BLaER1 (cell line): ENCODE measurements around the gene SSTR5.

Source experiments
- H3K27ac ChIP-seq: shearing (Covaris generic); formaldehyde crosslinking; 2 replicates; pipeline ENCODE4 v1.8.1; 2022
- H3K27me3 ChIP-seq: shearing (Covaris generic); formaldehyde crosslinking; 2 replicates; pipeline ENCODE4 v1.8.1; 2022
- H3K36me3 ChIP-seq: shearing (Covaris generic); formaldehyde crosslinking; 2 replicates; pipeline ENCODE4 v1.8.1; 2022
- H3K4me1 ChIP-seq: shearing (Covaris generic); formaldehyde crosslinking; 2 replicates; pipeline ENCODE4 v1.8.1; 2022
- H3K4me2 ChIP-seq: shearing (Covaris generic); formaldehyde crosslinking; 2 replicates; pipeline ENCODE4 v1.8.1; 2022
- H3K4me3 ChIP-seq: shearing (Covaris generic); formaldehyde crosslinking; 2 replicates; pipeline ENCODE4 v1.8.1; 2022
- H3K9ac ChIP-seq: shearing (Covaris generic); formaldehyde crosslinking; 2 replicates; pipeline ENCODE4 v1.8.1; 2022
- H3K9me3 ChIP-seq: shearing (Covaris generic); formaldehyde crosslinking; 2 replicates; pipeline ENCODE4 v1.8.1; 2022
- H4K20me1 ChIP-seq: shearing (Covaris generic); formaldehyde crosslinking; 2 replicates; pipeline ENCODE4 v1.8.1; 2022
- Cebpa-rat ChIP-seq: shearing (Covaris generic); IDR thresholded peaks from 2 replicates; pipeline ENCODE4 v1.8.1; 2022

Gene SSTR5

DNA sequence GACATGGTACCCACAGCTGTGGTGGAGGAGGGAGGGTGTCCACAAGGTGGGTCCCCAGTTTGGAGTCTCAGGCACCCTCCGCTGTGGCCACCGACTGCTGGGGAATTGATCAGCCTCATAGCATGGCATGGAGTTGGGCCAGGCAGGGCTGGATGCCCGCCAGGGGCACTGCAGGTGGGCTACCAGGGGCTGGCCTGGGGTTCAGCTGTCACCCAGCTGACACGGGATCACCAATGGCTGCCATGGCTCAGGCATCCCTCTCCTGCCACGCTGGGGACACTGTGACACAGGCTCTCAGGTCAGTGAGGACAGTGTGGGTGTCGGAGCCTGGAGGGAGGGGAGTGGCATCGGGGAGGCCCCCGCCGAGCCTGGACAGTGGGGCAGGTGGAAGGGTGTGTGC, 19.8 kb upstream of the SSTR5 start:
- H4K20me1 ChIP-seq: peaks cover 10% of the 10 kb centered on the region; the same call in 1 of the 2 replicates
- H3K4me2 ChIP-seq: peak overlapping the region; percentile 72
- H3K27me3 ChIP-seq: peaks cover 12% of the 10 kb centered on the region
- no peak for TF ChIP-seq Cebpa-rat
- peaks cover 61% of the 10 kb centered on the region for H3K4me1 ChIP-seq
- no peak overlapping the region for H3K27ac ChIP-seq
- H3K36me3 ChIP-seq: no peaks in the 10 kb centered on the region
- peaks cover 11% of the 10 kb centered on the region for H3K9me3 ChIP-seq
- H3K4me3 ChIP-seq: no peak overlapping the region
- H3K9ac ChIP-seq: no peak overlapping the region

- no peak for TF ChIP-seq Cebpa-rat
- no peaks in the 10 kb centered on the region for H3K36me3 ChIP-seq
- peaks cover 57% of the 10 kb centered on the region for H3K4me1 ChIP-seq
- peaks cover 11% of the 10 kb centered on the region for H3K27me3 ChIP-seq
- no peak overlapping the region for H3K4me3 ChIP-seq
- H3K4me2 ChIP-seq: peak overlapping the region; percentile 72
- peaks cover 14% of the 10 kb centered on the region for H3K9me3 ChIP-seq
- no peak overlapping the region for H3K9ac ChIP-seq
- H3K27ac ChIP-seq: no peak overlapping the region
- peaks cover 6% of the 10 kb centered on the region; the same call in 1 of the 2 replicates for H4K20me1 ChIP-seq
These were observed 19.4 kb upstream of the SSTR5 start for GRCh38 chr16:1053121-1053521.

- Histone ChIP-seq H3K36me3 (no peaks in the 10 kb centered on the region), H4K20me1 (peaks cover 4% of the 10 kb centered on the region; the same call in 1 of the 2 replicates), H3K9me3 (peaks cover 21% of the 10 kb centered on the region), H3K27ac (no peak overlapping the region), H3K4me3 (no peak overlapping the region), H3K27me3 (peaks cover 11% of the 10 kb centered on the region), H3K9ac (no peak overlapping the region), H3K4me2 (peak overlapping the region; percentile 72), H3K4me1 (peaks cover 50% of the 10 kb centered on the region)
- TF ChIP-seq Cebpa-rat: no peak
These were observed 18.7 kb upstream of the SSTR5 start for GRCh38 chr16:1053700-1054368.

- TF ChIP-seq Cebpa-rat: no peak
- Histone ChIP-seq H4K20me1 (peaks cover 4% of the 10 kb centered on the region; the same call in 1 of the 2 replicates), H3K4me1 (peaks cover 40% of the 10 kb centered on the region), H3K27me3 (peaks cover 15% of the 10 kb centered on the region), H3K27ac (no peak overlapping the region), H3K9ac (no peak overlapping the region), H3K9me3 (peaks cover 31% of the 10 kb centered on the region), H3K36me3 (no peaks in the 10 kb centered on the region), H3K4me3 (no peak overlapping the region), H3K4me2 (peak overlapping the region; percentile 72)
These were observed 17.6 kb upstream of the SSTR5 start for GRCh38 chr16:1054660-1055556.

GRCh38 chr16:1055557-1055924, 17.0 kb upstream of the SSTR5 start:
- H3K9me3 ChIP-seq: peaks cover 33% of the 10 kb centered on the region

DNA sequence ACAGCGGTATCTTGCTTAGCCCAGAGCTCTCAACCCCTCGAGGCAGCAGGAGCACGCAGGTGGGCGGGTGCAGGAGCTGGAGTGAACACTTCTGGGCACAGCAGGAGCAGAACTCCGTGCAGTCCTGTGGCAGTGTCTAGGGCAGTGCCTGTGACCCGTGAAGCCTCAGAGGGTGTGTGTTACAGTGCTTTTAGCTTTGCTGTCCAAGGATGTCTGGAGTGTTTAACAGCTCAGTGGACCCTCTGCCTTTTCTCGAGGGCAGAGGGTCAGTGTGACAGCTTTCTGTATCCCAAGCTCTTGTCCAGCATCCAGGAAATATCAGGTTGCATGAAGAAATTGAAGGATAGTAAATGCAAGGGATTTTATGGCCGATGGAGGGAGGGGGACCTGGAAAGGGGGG, 16.4 kb upstream of the SSTR5 start:
- Histone ChIP-seq H3K9ac (no peak overlapping the region), H3K36me3 (no peaks in the 10 kb centered on the region), H3K27me3 (peaks cover 15% of the 10 kb centered on the region), H3K4me1 (peaks cover 32% of the 10 kb centered on the region), H3K9me3 (peaks cover 33% of the 10 kb centered on the region), H3K4me3 (no peak overlapping the region), H3K27ac (no peak overlapping the region), H4K20me1 (peaks cover 4% of the 10 kb centered on the region; the same call in 1 of the 2 replicates), H3K4me2 (no peak overlapping the region)
- no peak for TF ChIP-seq Cebpa-rat

More at GRCh38 chr16:1055557-1055924, 17.0 kb upstream of the SSTR5 start:
- no peak for TF ChIP-seq Cebpa-rat
- H3K27ac ChIP-seq: no peak overlapping the region
- H3K36me3 ChIP-seq: no peaks in the 10 kb centered on the region
- peaks cover 33% of the 10 kb centered on the region for H3K4me1 ChIP-seq
- H4K20me1 ChIP-seq: peaks cover 4% of the 10 kb centered on the region; the same call in 1 of the 2 replicates
- no peak overlapping the region; the same call in 1 of the 2 replicates for H3K4me2 ChIP-seq
- H3K4me3 ChIP-seq: no peak overlapping the region
- no peak overlapping the region for H3K9ac ChIP-seq
- peaks cover 15% of the 10 kb centered on the region for H3K27me3 ChIP-seq

GRCh38 chr16:1057252-1057932, 15.2 kb upstream of the SSTR5 start:
- H3K4me3 ChIP-seq: no peak overlapping the region
- TF ChIP-seq Cebpa-rat: no peak
- H3K27ac ChIP-seq: no peak overlapping the region
- H4K20me1 ChIP-seq: peaks cover 4% of the 10 kb centered on the region; the same call in 1 of the 2 replicates
- peaks cover 20% of the 10 kb centered on the region for H3K27me3 ChIP-seq
- peaks cover 30% of the 10 kb centered on the region for H3K4me1 ChIP-seq
- no peak overlapping the region for H3K4me2 ChIP-seq
- H3K9ac ChIP-seq: no peak overlapping the region
- H3K36me3 ChIP-seq: no peaks in the 10 kb centered on the region
- H3K9me3 ChIP-seq: peaks cover 33% of the 10 kb centered on the region

DNA sequence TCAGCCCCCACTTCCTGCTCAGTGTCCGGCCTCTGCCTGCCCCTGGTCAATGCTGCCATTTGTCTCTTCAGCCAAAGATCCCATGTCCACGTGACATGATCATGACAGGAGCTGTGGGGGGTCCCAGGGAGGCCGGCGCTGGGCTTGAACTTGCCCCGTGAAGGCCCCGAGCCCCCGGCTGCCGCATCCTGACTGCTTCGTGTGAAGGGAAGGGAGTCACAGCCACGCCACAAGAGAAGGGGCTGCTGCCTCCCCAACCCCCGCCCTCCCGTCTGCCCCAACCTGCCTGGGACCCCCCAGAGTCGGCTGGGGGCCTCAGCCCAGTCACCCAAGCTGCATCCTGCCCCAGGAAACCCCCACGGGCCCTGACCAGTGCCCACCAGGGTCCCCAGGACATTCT, 14.3 kb upstream of the SSTR5 start:
- no peak for TF ChIP-seq Cebpa-rat
- no peak overlapping the region for H3K4me3 ChIP-seq
- no peak overlapping the region for H3K9ac ChIP-seq
- H4K20me1 ChIP-seq: no peaks in the 10 kb centered on the region
- H3K27ac ChIP-seq: no peak overlapping the region
- H3K27me3 ChIP-seq: peaks cover 26% of the 10 kb centered on the region
- H3K36me3 ChIP-seq: no peaks in the 10 kb centered on the region
- peaks cover 21% of the 10 kb centered on the region for H3K4me1 ChIP-seq
- H3K4me2 ChIP-seq: no peak overlapping the region
- peaks cover 33% of the 10 kb centered on the region for H3K9me3 ChIP-seq

GRCh38 chr16:1059310-1059709, 13.2 kb upstream of the SSTR5 start:
- Histone ChIP-seq H3K36me3 (no peaks in the 10 kb centered on the region), H4K20me1 (peaks cover 6% of the 10 kb centered on the region; the same call in 1 of the 2 replicates), H3K4me2 (no peak overlapping the region), H3K9me3 (peaks cover 33% of the 10 kb centered on the region), H3K27me3 (peaks cover 37% of the 10 kb centered on the region), H3K4me3 (no peak overlapping the region), H3K9ac (no peak overlapping the region), H3K27ac (no peak overlapping the region), H3K4me1 (peaks cover 11% of the 10 kb centered on the region)
- TF ChIP-seq Cebpa-rat: no peak
